HepG2 (cell line): ENCODE measurements around the gene DHCR7. TPM values are rescaled to one million over a fixed set of nuclear protein-coding genes. Genes with fewer than 3 reads are reported as not detected.

ENCODE experiments used
- BORCS8-MEF2B ChIP-seq: sonication (generic); formaldehyde crosslinking; IDR thresholded peaks from 2 replicates; pipeline ENCODE4 v1.8.0; 2022; ENCODE audit warnings: mild to moderate bottlenecking, missing genetic modification reagents
- CC2D1A ChIP-seq: sonication (generic); formaldehyde crosslinking; IDR thresholded peaks from 2 replicates; pipeline ENCODE4 v1.8.1; 2023; ENCODE audit warnings: mild to moderate bottlenecking, missing genetic modification reagents
- ETS1 ChIP-seq: sonication (generic); formaldehyde crosslinking; IDR thresholded peaks from 2 replicates; pipeline ENCODE4 v1.4.0; 2020; ENCODE audit warnings: missing genetic modification reagents
- FOXC1 ChIP-seq: sonication (generic); formaldehyde crosslinking; IDR thresholded peaks from 2 replicates; pipeline ENCODE4 v1.8.0; 2022; ENCODE audit warnings: mild to moderate bottlenecking, missing genetic modification reagents, borderline replicate concordance
- FOXJ3 ChIP-seq: sonication (generic); formaldehyde crosslinking; IDR thresholded peaks from 2 replicates; pipeline ENCODE4 v1.4.0; 2020; ENCODE audit warnings: missing genetic modification reagents, mild to moderate bottlenecking, borderline replicate concordance
- FOXM1 ChIP-seq: sonication (generic); formaldehyde crosslinking; IDR thresholded peaks from 2 replicates; pipeline ENCODE4 v1.5.0; 2020; ENCODE audit warnings: missing genetic modification reagents
- HOXA7 ChIP-seq: sonication (generic); formaldehyde crosslinking; IDR thresholded peaks from 2 replicates; pipeline ENCODE4 v1.8.1; 2022; ENCODE audit warnings: mild to moderate bottlenecking, missing genetic modification reagents, moderate library complexity
- KDM5A ChIP-seq: fragments of 200-600 bp; sonication (generic); IDR thresholded peaks from 2 replicates; pipeline ENCODE4 v1.7.0; 2018; ENCODE audit warnings: antibody characterized with exemption, mild to moderate bottlenecking, low read length, borderline replicate concordance
- NCOA2 ChIP-seq: sonication (generic); formaldehyde crosslinking; IDR thresholded peaks from 2 replicates; pipeline ENCODE4 v1.8.0; 2022; ENCODE audit warnings: inconsistent platforms
- PCBP2 ChIP-seq: fragments of 200-400 bp; formaldehyde crosslinking; optimal IDR thresholded peaks from 2 replicates; pipeline ENCODE3; 2018; ENCODE audit warnings: low read length, low read depth; ENCODE audit not compliant: poor library complexity, severe bottlenecking
- PHF5A ChIP-seq: IDR thresholded peaks from one replicate; pipeline ENCODE4 v1.6.1; 2018; ENCODE audit warnings: low read depth, missing genetic modification reagents; ENCODE audit not compliant: unreplicated experiment
- SP2 ChIP-seq: sonication (generic); formaldehyde crosslinking; IDR thresholded peaks from 2 replicates; pipeline ENCODE4 v1.5.1; 2020; ENCODE audit warnings: mild to moderate bottlenecking, missing genetic modification reagents
- SYNCRIP ChIP-seq: fragments of 200-400 bp; formaldehyde crosslinking; IDR thresholded peaks from 2 replicates; pipeline ENCODE4 v1.6.1; 2018; ENCODE audit warnings: mild to moderate bottlenecking, low read depth, low read length; ENCODE audit not compliant: insufficient read depth
- TMF1 ChIP-seq: sonication (generic); formaldehyde crosslinking; IDR thresholded peaks from 2 replicates; pipeline ENCODE4 v1.8.1; 2022; ENCODE audit warnings: low read depth, missing genetic modification reagents
- ZBTB49 ChIP-seq: sonication (generic); formaldehyde crosslinking; IDR thresholded peaks from 2 replicates; pipeline ENCODE4 v1.4.0; 2020; ENCODE audit warnings: missing genetic modification reagents, borderline replicate concordance
- ZFP36L1 ChIP-seq: sonication (generic); formaldehyde crosslinking; IDR thresholded peaks from 2 replicates; pipeline ENCODE4 v1.8.0; 2022; ENCODE audit warnings: mild to moderate bottlenecking, missing genetic modification reagents, moderate library complexity
- ZNF17 ChIP-seq: sonication (generic); formaldehyde crosslinking; IDR thresholded peaks from 2 replicates; pipeline ENCODE4 v1.5.0; 2020; ENCODE audit warnings: mild to moderate bottlenecking, missing genetic modification reagents
- ZNF18 ChIP-seq: sonication (generic); formaldehyde crosslinking; IDR thresholded peaks from 2 replicates; pipeline ENCODE4 v1.8.0; 2022; ENCODE audit warnings: mild to moderate bottlenecking, missing genetic modification reagents; ENCODE audit not compliant: insufficient replicate concordance
- ZNF501 ChIP-seq: sonication (generic); formaldehyde crosslinking; IDR thresholded peaks from 2 replicates; pipeline ENCODE4 v1.5.1; 2020; ENCODE audit warnings: mild to moderate bottlenecking, moderate library complexity, missing genetic modification reagents
- ZNF607 ChIP-seq: sonication (generic); formaldehyde crosslinking; IDR thresholded peaks from 2 replicates; pipeline ENCODE4 v1.5.1; 2020; ENCODE audit warnings: missing genetic modification reagents, mild to moderate bottlenecking, borderline replicate concordance
- ZNF746 ChIP-seq: sonication (generic); formaldehyde crosslinking; IDR thresholded peaks from 2 replicates; pipeline ENCODE4 v1.8.0; 2022; ENCODE audit warnings: mild to moderate bottlenecking, missing genetic modification reagents
- ZNF775 ChIP-seq: sonication (generic); formaldehyde crosslinking; IDR thresholded peaks from 2 replicates; pipeline ENCODE4 v1.4.0; 2020; ENCODE audit warnings: missing genetic modification reagents, mild to moderate bottlenecking, moderate library complexity, borderline replicate concordance
- ZSCAN29 ChIP-seq: sonication (generic); formaldehyde crosslinking; conservative IDR thresholded peaks from 2 replicates; pipeline ENCODE4 v1.4.0; 2020; ENCODE audit warnings: mild to moderate bottlenecking, missing genetic modification reagents
- polyA plus RNA-seq, 8 experiments: library from polyadenylated mRNA; depleted of rRNA in 3 of 8; stranded (reverse) in 7 of 8; unstranded in 1 of 8; fragments of >200 nt; fragmentation: Illumina TruSeq in 4 of 8; extraction: Trizol in 4 of 8; gene quantifications; 2 replicates each; pipeline versions ENCODE4 v1.2.1 to v1.2.3, GENCODE V29; 2011 to 2016; ENCODE audit warnings: low read depth in 4 of 8, missing spikeins in 1 of 8, mixed read lengths in 1 of 8; ENCODE audit not compliant: insufficient read depth in 1 of 8
- total RNA-seq, 5 experiments: library from RNA; depleted of rRNA; stranded (reverse); fragments of >200 nt; fragmentation: Illumina TruSeq; extraction: Trizol; gene quantifications; 2 replicates each; pipeline ENCODE4 v1.2.3, GENCODE V29; 2016; ENCODE audit warnings: low read depth in 1 of 5

DHCR7 gene
- total and polyA plus RNA-seq, 2 of the 13 experiments (the other 11 are each of a cell fraction or from before 2014, with no cell fraction given), result 96.0 to 143 TPM

DNA sequence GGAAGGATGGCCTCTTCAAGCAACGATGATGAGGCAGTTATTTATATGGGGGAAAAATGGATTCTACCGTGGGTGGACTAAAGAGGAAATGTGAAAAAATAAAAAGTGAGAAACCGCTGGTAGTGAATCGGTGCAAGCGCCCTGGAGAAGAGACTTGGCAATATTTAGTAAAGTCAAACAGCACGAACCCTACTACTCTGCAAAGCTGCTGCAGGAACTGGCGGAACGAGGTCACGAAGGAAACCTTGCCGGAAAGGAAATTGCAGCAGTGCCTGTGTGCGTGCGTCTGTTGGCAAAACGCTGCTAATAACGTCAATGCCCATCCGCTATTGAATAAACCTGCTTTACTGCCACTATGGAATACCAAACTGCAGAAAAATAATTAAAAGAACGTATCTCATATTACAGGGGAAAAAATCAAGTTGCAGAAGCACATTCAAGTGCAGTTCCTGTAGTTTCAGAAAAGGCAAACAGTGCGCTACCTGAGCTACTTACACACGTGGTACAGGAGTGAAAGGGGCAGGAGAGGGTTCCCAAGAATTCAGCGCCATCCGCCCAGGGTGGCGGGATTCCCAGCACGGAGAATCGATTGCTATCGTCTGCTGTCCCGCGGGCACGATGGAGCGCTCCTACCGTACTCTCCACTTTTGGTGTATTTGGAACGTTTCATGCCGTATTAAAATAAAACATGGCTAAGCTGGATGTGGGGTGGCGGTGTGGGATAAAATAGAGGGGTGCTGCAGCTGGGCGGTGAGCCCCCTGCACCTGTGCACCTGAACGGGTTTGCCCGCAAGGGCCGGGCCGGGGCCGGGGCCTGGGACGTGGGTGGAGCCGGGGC lies 4.2 kb upstream of the DHCR7 start (continued):
- TF ChIP-seq ETS1 (no peak), BORCS8-MEF2B (no peak), PCBP2 (no peak), ZNF607 (CRISPR knock-in tag) (peak; percentile 72; the same call in 1 of the 2 replicates), ZSCAN29 (CRISPR knock-in tag) (no peak), NCOA2 (CRISPR knock-in tag) (peak; percentile 12; the same call in 1 of the 2 replicates), SYNCRIP (no peak), ZBTB49 (CRISPR knock-in tag) (no peak), SP2 (CRISPR knock-in tag) (no peak), PHF5A (no peak), HOXA7 (CRISPR knock-in tag) (no peak), CC2D1A (no peak), ZNF775 (no peak), FOXJ3 (no peak), KDM5A (no peak; the same call in 1 of the 2 replicates), ZNF18 (CRISPR knock-in tag) (no peak), TMF1 (CRISPR knock-in tag) (no peak), FOXC1 (CRISPR knock-in tag) (0 out of 2 replicates have a peak, but pooled peaks have one; percentile 4), ZNF17 (CRISPR knock-in tag) (no peak), ZNF501 (CRISPR knock-in tag) (peak; percentile 52; the same call in 1 of the 2 replicates), ZNF746 (0 out of 2 replicates have a peak, but pooled peaks have one; percentile 48), FOXM1 (CRISPR knock-in tag) (no peak), ZFP36L1 (0 out of 2 replicates have a peak, but pooled peaks have one; percentile 1)
